ENCODE data around the gene CCNB1IP1.
A peak's percentile ranks its signal among the peaks of the same experiment; 100 is the strongest.
"Not testable (repeated sequence)": the region's sequence is repeated elsewhere in the genome, so short reads cannot be mapped to it uniquely, and the experiment has no call there.

Gene CCNB1IP1

GRCh38 chr14:20332431-20332787 lies 670 bp downstream of the CCNB1IP1 start:
- peak; percentile 32 for DNase-seq (ENCODE audit: low read depth, low spot score)

- DNase-seq (ENCODE audit: low read depth, low spot score), result no peak
Measured at GRCh38 chr14:20331053-20331613, 1.9 kb downstream of the CCNB1IP1 start.

- DNase-seq (ENCODE audit: low read depth, low spot score), result no peak
Measured at GRCh38 chr14:20329355-20329754, 3.7 kb downstream of the CCNB1IP1 start.

- no peak for DNase-seq (ENCODE audit: low read depth, low spot score)
Measured at GRCh38 chr14:20328705-20329104, 4.4 kb downstream of the CCNB1IP1 start.

GRCh38 chr14:20327005-20327869 lies 5.8 kb downstream of the CCNB1IP1 start:
- DNase-seq (ENCODE audit: low read depth, low spot score), result peak; percentile 74

GRCh38 chr14:20317720-20318119 lies 15.4 kb downstream of the CCNB1IP1 start:
- no peak for DNase-seq (ENCODE audit: low read depth, low spot score)

- no peak for DNase-seq (ENCODE audit: low read depth, low spot score)
Measured at GRCh38 chr14:20314026-20314425, 19.1 kb downstream of the CCNB1IP1 start.

GRCh38 chr14:20306079-20306423 lies 27.0 kb downstream of the CCNB1IP1 start:
- DNase-seq (ENCODE audit: low read depth, low spot score), result no peak

- peak; percentile 94 for DNase-seq (ENCODE audit: low read depth, low spot score)
Measured at GRCh38 chr14:20305265-20306078, 27.6 kb downstream of the CCNB1IP1 start, which contains the start of gene TTC5. Gene TTC5 (minus strand): TSS chr14:20305951. CDS start chr14:20305937, 14 bp downstream.

- DNase-seq (ENCODE audit: low read depth, low spot score), result peak; percentile 31
Measured at GRCh38 chr14:20302042-20302755, 30.9 kb downstream of the CCNB1IP1 start.

GRCh38 chr14:20295067-20295466 lies 38.0 kb downstream of the CCNB1IP1 start:
- DNase-seq (ENCODE audit: low read depth, low spot score), result no peak

GRCh38 chr14:20294636-20295035 lies 38.4 kb downstream of the CCNB1IP1 start:
- no peak for DNase-seq (ENCODE audit: low read depth, low spot score)

GRCh38 chr14:20281998-20282397 lies 51.1 kb downstream of the CCNB1IP1 start:
- not testable (repeated sequence) for DNase-seq (ENCODE audit: low read depth, low spot score)

- not testable (repeated sequence) for DNase-seq (ENCODE audit: low read depth, low spot score)
Measured at GRCh38 chr14:20280265-20280664, 52.8 kb downstream of the CCNB1IP1 start.

- peak; percentile 11 for DNase-seq (ENCODE audit: low read depth, low spot score)
Measured at GRCh38 chr14:20278414-20278813, 54.7 kb downstream of the CCNB1IP1 start.

- no peak for DNase-seq (ENCODE audit: low read depth, low spot score)
Measured at GRCh38 chr14:20277409-20277808, 55.7 kb downstream of the CCNB1IP1 start.

GRCh38 chr14:20274062-20274461 lies 59.0 kb downstream of the CCNB1IP1 start:
- DNase-seq (ENCODE audit: low read depth, low spot score), result no peak

GRCh38 chr14:20264361-20264760 lies 68.7 kb downstream of the CCNB1IP1 start:
- DNase-seq (ENCODE audit: low read depth, low spot score), result not testable (repeated sequence)

- DNase-seq (ENCODE audit: low read depth, low spot score), result peak; percentile 35
Measured at GRCh38 chr14:20262642-20263128, 70.4 kb downstream of the CCNB1IP1 start.

All from astrocyte of the hippocampus (primary cell).